Activated naive CD4-positive, alpha-beta T cell (primary cell): ENCODE data around the gene CPEB4.

Experiments used
- DNase-seq, 4 experiments: peaks; one replicate each; lab custom pipeline; 2025; lab: John Stamatoyannopoulos, UW

Gene CPEB4

GRCh38 chr5:173944511-173944910 is 56.4 kb downstream of the CPEB4 start:
- no peak for DNase-seq

GRCh38 chr5:173945160-173945559 is 57.0 kb downstream of the CPEB4 start:
- no peak for DNase-seq

- no peak for DNase-seq
Measured at GRCh38 chr5:173946323-173946722, 58.2 kb downstream of the CPEB4 start.

- no peak for DNase-seq
Measured at GRCh38 chr5:173950829-173951228, 62.7 kb downstream of the CPEB4 start.

GRCh38 chr5:173953528-173954090 is 65.5 kb downstream of the CPEB4 start:
- DNase-seq = no peak

- DNase-seq = no peak
Measured at GRCh38 chr5:173954671-173955521, 66.7 kb downstream of the CPEB4 start.

GRCh38 chr5:173960986-173961385 is 72.8 kb downstream of the CPEB4 start:
- DNase-seq = no peak

GRCh38 chr5:173961418-173961817 is 73.3 kb downstream of the CPEB4 start:
- DNase-seq = no peak

GRCh38 chr5:173962436-173962972 is 74.4 kb downstream of the CPEB4 start:
- no peak for DNase-seq

- DNase-seq = no peak
Measured at GRCh38 chr5:173963182-173963838, 75.2 kb downstream of the CPEB4 start.

GRCh38 chr5:173963867-173964441 is 75.8 kb downstream of the CPEB4 start:
- no peak for DNase-seq

- no peak for DNase-seq
Measured at GRCh38 chr5:173964506-173964905, 76.4 kb downstream of the CPEB4 start.

GRCh38 chr5:173967241-173967640 is 79.1 kb downstream of the CPEB4 start:
- DNase-seq = no peak

GRCh38 chr5:173968154-173968797 is 80.1 kb downstream of the CPEB4 start:
- no peak for DNase-seq

GRCh38 chr5:173969167-173970049 is 81.3 kb downstream of the CPEB4 start:
- no peak for DNase-seq

- DNase-seq = no peak
Measured at GRCh38 chr5:173970878-173971650, 82.9 kb downstream of the CPEB4 start.

GRCh38 chr5:173971681-173972345 is 83.7 kb downstream of the CPEB4 start:
- no peak for DNase-seq

GRCh38 chr5:173972607-173972924 is 84.4 kb downstream of the CPEB4 start:
- DNase-seq = no peak

- DNase-seq = peak; percentile 18 to 68 (median 52)
Measured at GRCh38 chr5:173972925-173973615, 84.9 kb downstream of the CPEB4 start.
